Activated naive CD8-positive, alpha-beta T cell treated with anti-CD3 and anti-CD28 coated beads for 36 hours (primary cell): ENCODE results near the gene SPATA20. TPM values are rescaled to one million over a fixed set of nuclear protein-coding genes. Genes with fewer than 3 reads are reported as not detected.

Experiments used
- DNase-seq: peaks from one replicate; pipeline ENCODE4 v3.0.0; 2021
- H3K27ac Mint-ChIP-seq: one replicate; pipeline ENCODE4 v1.8.0; 2022; ENCODE audit warnings: mild to moderate bottlenecking, moderate library complexity, mixed read lengths
- H3K27me3 Mint-ChIP-seq: one replicate; pipeline ENCODE4 v1.8.0; 2022; ENCODE audit warnings: mild to moderate bottlenecking, mixed read lengths
- H3K36me3 Mint-ChIP-seq: one replicate; pipeline ENCODE4 v1.8.0; 2021; ENCODE audit warnings: mild to moderate bottlenecking, mixed read lengths
- H3K4me1 Mint-ChIP-seq: one replicate; pipeline ENCODE4 v1.8.0; 2021; ENCODE audit warnings: mixed read lengths
- H3K4me3 Mint-ChIP-seq: one replicate; pipeline ENCODE4 v1.8.0; 2022; ENCODE audit warnings: mild to moderate bottlenecking, moderate library complexity, mixed read lengths
- H3K9me3 Mint-ChIP-seq: one replicate; pipeline ENCODE4 v1.8.0; 2022; ENCODE audit warnings: mixed read lengths
- total RNA-seq, 2 experiments: library from RNA; stranded (reverse); gene quantifications; one replicate each; pipeline ENCODE4 v1.2.3, GENCODE V29; 2021

SPATA20 gene
- total RNA-seq, 2 experiments from 2014 or later, result 32.4 to 36.3 TPM

DNA sequence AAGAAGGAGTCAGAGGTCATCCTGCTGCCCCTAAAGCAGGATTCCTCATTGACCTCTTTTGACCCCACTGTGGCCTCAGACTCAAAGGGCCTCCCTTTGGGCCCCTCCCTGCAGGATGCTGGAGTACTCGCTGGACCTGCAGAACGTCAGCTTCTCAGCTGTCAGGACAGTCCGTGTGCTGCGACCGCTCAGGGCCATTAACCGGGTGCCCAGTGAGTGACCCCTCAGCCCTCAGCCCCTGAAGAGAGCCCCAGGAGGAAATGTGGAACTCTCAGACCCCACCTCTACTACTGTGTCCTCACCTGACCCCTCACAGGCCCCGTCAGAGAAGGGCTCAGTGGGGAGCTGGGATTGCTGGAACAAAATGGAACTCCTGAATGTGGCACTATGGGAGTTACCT is 22.6 kb downstream of the SPATA20 start:
- H3K27ac Mint-ChIP-seq, result no peak overlapping the region
- H3K4me1 Mint-ChIP-seq, result peaks cover 9% of the 10 kb centered on the region
- no peak overlapping the region for H3K4me3 Mint-ChIP-seq
- no peaks in the 10 kb centered on the region for H3K36me3 Mint-ChIP-seq
- DNase-seq, result no peak
- peaks cover 33% of the 10 kb centered on the region for H3K27me3 Mint-ChIP-seq
- no peaks in the 10 kb centered on the region for H3K9me3 Mint-ChIP-seq

DNA sequence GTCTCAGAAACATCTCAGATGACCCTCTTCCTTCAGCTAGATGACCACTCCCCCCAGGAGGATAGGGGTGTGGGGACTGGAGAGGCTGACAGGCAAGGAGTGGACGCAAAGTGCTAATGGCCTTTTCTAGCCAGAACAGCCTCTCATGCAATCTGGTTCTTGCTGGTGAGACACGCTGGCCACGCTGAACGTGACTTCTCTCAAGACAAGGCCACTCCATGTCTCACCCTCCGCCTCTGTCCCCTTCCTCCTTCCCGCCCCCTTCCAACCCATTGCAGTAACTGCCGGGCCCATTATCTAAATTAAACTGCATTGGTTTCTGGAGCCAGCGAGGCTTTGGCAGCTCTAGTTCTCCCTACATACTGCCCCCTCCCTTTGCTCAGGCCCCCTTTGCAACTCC is 23.1 kb downstream of the SPATA20 start:
- Mint-ChIP-seq H3K4me3 (no peak overlapping the region), H3K4me1 (peaks cover 6% of the 10 kb centered on the region), H3K9me3 (no peaks in the 10 kb centered on the region), H3K27me3 (peaks cover 29% of the 10 kb centered on the region), H3K27ac (no peak overlapping the region), H3K36me3 (no peaks in the 10 kb centered on the region)
- DNase-seq, result no peak

DNA sequence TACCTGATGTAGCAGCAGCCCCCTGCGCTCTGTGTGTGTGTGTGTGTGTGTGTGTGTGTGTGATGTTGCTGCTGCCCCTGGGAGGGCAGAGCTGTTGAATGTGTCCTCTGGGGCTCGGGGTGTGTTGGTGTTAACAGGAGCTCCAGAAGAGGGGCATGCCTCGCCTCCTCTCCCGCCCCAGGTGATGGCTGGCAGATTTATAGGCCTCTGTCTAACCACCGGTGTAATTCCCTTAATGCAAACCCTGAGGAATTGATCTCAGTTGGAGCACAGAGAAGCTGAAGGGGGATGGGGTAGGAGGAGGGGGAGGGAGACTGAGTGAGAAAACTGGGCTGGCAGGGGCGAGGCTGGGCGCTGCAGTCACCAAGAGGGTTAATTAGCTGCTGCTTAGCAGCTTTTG is 23.6 kb downstream of the SPATA20 start:
- no peaks in the 10 kb centered on the region for H3K9me3 Mint-ChIP-seq
- H3K4me1 Mint-ChIP-seq, result peaks cover 3% of the 10 kb centered on the region
- no peaks in the 10 kb centered on the region for H3K36me3 Mint-ChIP-seq
- H3K27me3 Mint-ChIP-seq, result peaks cover 24% of the 10 kb centered on the region
- H3K27ac Mint-ChIP-seq, result no peak overlapping the region
- no peak for DNase-seq
- no peak overlapping the region for H3K4me3 Mint-ChIP-seq

DNA sequence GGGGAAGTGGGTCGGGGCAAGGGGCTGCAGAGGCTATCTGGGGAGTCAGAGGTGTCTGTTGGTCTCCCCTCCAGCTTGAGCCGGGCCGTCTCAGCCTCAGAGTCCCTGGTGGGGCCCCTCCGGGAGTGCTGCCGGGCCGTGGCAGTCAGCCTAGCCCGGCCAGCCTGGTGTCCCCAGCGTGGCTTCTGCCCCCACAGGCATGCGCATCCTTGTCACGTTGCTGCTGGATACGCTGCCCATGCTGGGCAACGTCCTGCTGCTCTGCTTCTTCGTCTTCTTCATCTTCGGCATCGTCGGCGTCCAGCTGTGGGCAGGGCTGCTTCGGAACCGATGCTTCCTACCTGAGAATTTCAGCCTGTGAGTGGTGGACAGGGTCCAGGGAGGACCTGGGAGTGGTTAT is 24.7 kb downstream of the SPATA20 start:
- H3K4me1 Mint-ChIP-seq, result no peaks in the 10 kb centered on the region
- H3K4me3 Mint-ChIP-seq, result no peak overlapping the region
- no peaks in the 10 kb centered on the region for H3K36me3 Mint-ChIP-seq
- H3K27ac Mint-ChIP-seq, result no peak overlapping the region
- H3K9me3 Mint-ChIP-seq, result no peaks in the 10 kb centered on the region
- H3K27me3 Mint-ChIP-seq, result peaks cover 12% of the 10 kb centered on the region
- DNase-seq, result no peak

DNA sequence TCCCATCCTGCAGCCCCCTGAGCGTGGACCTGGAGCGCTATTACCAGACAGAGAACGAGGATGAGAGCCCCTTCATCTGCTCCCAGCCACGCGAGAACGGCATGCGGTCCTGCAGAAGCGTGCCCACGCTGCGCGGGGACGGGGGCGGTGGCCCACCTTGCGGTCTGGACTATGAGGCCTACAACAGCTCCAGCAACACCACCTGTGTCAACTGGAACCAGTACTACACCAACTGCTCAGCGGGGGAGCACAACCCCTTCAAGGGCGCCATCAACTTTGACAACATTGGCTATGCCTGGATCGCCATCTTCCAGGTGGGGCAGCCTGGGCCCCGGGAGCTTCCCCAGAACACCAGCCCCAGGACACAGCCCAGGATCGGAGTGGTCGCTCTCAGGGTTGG is 25.6 kb downstream of the SPATA20 start:
- Mint-ChIP-seq H3K27ac (no peak overlapping the region), H3K9me3 (no peaks in the 10 kb centered on the region)

DNA sequence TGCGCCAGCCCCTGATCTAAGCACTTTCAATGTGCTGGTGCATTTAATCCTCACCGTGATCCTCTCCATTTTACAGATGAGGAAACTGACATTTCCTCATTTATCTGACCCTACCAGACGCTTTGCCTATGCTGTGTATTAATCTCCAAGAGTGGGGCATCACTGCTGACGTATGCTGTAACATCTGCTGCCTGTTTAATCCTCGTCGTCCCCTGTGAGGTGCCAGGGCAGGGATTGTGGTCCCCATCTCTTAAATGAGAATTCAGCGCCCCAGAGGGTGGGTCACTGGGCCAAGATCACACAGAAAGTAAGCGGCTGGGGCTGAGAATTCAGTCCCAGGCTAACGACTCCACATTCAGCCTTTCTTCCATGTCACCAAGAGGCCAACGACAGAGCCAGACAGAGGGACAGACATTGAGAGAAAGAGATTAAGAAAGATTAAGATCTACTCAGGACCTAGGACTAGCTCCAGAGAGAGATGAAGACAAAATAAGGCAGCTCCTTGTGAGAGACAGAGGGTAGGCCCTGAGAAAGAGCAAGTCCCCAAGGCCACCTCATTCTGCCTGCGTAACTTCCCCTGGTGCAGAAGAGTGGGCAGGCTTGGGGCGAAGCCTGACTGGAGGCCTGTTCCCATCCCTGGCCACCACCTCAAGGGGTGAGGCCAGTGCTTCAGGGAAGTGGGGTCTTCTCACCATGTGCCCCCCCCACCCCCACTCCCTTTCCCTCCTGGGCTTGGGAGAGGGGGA is 27.1 kb downstream of the SPATA20 start:
- Mint-ChIP-seq H3K36me3 (no peaks in the 10 kb centered on the region), H3K4me3 (no peak overlapping the region), H3K4me1 (no peaks in the 10 kb centered on the region), H3K27me3 (peaks cover 7% of the 10 kb centered on the region), H3K9me3 (no peaks in the 10 kb centered on the region), H3K27ac (no peak overlapping the region)
- DNase-seq, result no peak

More for the DNA sequence above, 25.6 kb downstream of the SPATA20 start:
- no peaks in the 10 kb centered on the region for H3K36me3 Mint-ChIP-seq
- H3K4me1 Mint-ChIP-seq, result no peaks in the 10 kb centered on the region
- DNase-seq, result no peak
- peaks cover 5% of the 10 kb centered on the region for H3K27me3 Mint-ChIP-seq
- H3K4me3 Mint-ChIP-seq, result no peak overlapping the region

DNA sequence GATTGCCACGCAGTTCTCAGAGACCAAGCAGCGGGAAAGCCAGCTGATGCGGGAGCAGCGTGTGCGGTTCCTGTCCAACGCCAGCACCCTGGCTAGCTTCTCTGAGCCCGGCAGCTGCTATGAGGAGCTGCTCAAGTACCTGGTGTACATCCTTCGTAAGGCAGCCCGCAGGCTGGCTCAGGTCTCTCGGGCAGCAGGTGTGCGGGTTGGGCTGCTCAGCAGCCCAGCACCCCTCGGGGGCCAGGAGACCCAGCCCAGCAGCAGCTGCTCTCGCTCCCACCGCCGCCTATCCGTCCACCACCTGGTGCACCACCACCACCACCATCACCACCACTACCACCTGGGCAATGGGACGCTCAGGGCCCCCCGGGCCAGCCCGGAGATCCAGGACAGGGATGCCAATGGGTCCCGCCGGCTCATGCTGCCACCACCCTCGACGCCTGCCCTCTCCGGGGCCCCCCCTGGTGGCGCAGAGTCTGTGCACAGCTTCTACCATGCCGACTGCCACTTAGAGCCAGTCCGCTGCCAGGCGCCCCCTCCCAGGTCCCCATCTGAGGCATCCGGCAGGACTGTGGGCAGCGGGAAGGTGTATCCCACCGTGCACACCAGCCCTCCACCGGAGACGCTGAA is 28.7 kb downstream of the SPATA20 start:
- no peak for DNase-seq

DNA sequence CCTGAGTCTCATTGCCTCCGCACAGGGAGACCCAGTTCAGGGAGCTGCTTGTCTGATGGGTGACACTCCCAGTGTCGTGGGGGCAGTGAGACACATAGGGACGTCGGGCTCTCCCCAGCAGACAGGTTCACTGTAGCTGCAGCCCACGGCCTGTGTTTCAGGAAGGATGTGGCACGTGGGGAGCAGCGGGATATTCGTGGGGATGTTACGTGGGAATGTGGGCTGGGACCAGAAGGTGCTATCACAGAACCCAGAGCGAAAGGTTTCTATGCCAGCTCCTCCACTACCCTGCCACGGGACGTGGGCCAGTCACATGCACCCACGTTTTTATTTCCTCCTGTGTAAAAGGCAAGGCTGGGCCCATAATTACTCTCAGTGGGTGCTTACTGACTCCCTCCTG is 29.9 kb downstream of the SPATA20 start:
- Mint-ChIP-seq H3K36me3 (no peaks in the 10 kb centered on the region), H3K4me1 (no peaks in the 10 kb centered on the region), H3K27me3 (peaks cover 8% of the 10 kb centered on the region), H3K9me3 (no peaks in the 10 kb centered on the region), H3K4me3 (no peak overlapping the region), H3K27ac (no peak overlapping the region)
- no peak for DNase-seq

More for the DNA sequence above, 28.7 kb downstream of the SPATA20 start:
- Mint-ChIP-seq H3K27me3 (peaks cover 7% of the 10 kb centered on the region), H3K4me1 (no peaks in the 10 kb centered on the region), H3K36me3 (no peaks in the 10 kb centered on the region), H3K4me3 (no peak overlapping the region), H3K9me3 (no peaks in the 10 kb centered on the region), H3K27ac (no peak overlapping the region)

DNA sequence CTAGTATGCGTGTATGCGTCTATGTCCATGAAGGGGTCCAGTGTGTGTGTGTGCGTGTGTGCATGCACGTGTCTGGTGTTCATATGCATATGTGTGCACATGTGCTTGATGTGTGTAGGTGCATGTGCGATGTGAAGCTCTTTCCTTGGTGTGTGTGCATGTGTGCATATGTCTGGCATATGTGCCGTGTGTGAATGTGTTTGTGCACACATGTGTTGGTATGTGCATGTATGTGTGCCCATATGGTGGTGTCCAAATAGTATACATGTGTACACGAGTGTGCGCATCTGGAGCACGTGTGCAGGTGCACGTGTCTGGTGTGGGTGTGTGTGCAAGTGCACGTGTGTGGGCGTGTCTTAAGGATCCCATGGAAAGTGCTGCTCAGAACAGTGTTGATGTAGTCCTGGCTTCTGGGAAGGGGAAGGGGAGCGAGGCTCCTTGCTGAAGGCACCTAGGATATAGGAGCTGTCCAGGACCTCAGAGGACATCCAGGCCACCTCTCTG is 30.5 kb downstream of the SPATA20 start:
- Mint-ChIP-seq H3K9me3 (no peaks in the 10 kb centered on the region), H3K4me1 (no peaks in the 10 kb centered on the region), H3K27ac (no peak overlapping the region), H3K36me3 (no peaks in the 10 kb centered on the region), H3K4me3 (no peak overlapping the region), H3K27me3 (peaks cover 8% of the 10 kb centered on the region)
- no peak for DNase-seq

DNA sequence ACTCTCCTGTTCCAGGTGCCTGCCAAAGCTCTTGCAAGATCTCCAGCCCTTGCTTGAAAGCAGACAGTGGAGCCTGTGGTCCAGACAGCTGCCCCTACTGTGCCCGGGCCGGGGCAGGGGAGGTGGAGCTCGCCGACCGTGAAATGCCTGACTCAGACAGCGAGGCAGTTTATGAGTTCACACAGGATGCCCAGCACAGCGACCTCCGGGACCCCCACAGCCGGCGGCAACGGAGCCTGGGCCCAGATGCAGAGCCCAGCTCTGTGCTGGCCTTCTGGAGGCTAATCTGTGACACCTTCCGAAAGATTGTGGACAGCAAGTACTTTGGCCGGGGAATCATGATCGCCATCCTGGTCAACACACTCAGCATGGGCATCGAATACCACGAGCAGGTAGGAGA is 31.2 kb downstream of the SPATA20 start:
- Mint-ChIP-seq H3K4me1 (no peaks in the 10 kb centered on the region), H3K4me3 (no peak overlapping the region), H3K27me3 (peaks cover 8% of the 10 kb centered on the region), H3K27ac (no peak overlapping the region), H3K9me3 (no peaks in the 10 kb centered on the region), H3K36me3 (no peaks in the 10 kb centered on the region)
- no peak for DNase-seq

DNA sequence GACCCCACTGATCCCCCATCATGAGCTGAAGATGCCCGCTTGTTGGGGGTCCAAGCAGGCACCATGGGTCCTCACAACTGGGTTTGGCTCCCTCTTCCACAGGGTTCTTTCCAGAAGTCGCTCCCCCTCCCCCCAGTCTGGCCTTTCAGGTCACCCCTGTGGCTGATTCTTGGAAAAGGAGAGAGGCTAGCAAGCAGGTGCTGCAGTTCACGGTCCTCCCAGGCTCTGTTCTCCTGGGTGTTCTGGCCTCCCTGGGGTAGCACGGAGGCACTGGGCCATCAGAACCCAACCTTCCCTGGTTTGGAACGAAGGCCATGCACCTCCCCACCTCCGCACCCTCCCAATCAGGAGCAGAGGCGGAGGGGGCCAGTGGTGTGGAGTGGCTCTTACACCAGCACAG is 32.4 kb downstream of the SPATA20 start:
- no peak for DNase-seq
- H3K36me3 Mint-ChIP-seq, result no peaks in the 10 kb centered on the region
- no peak overlapping the region for H3K4me3 Mint-ChIP-seq
- peaks cover 13% of the 10 kb centered on the region for H3K27me3 Mint-ChIP-seq
- no peaks in the 10 kb centered on the region for H3K9me3 Mint-ChIP-seq
- no peaks in the 10 kb centered on the region for H3K4me1 Mint-ChIP-seq
- H3K27ac Mint-ChIP-seq, result no peak overlapping the region

DNA sequence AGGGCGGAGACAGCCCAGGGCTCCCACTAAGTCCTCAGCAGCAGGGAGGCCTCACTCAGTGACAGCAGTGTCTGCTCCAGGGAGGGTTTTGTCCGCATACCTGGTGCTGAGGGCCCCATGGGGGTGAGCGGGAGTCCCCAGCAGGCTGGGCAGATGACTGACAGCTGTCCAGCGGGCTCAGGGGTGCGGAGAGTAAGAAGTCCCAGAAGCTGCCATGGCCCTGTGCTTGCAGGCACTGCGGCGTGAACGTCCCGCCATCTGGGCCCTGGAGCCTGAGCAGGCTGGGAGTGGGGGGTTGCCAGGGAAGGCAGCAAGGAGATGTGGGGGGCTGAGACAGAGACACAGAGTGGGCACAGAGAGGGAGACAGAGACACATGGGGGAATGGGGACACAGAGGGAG is 33.7 kb downstream of the SPATA20 start:
- H3K4me1 Mint-ChIP-seq, result no peaks in the 10 kb centered on the region
- no peak overlapping the region for H3K27ac Mint-ChIP-seq
- peaks cover 13% of the 10 kb centered on the region for H3K27me3 Mint-ChIP-seq
- no peaks in the 10 kb centered on the region for H3K36me3 Mint-ChIP-seq
- H3K4me3 Mint-ChIP-seq, result no peak overlapping the region
- no peak for DNase-seq
- H3K9me3 Mint-ChIP-seq, result no peaks in the 10 kb centered on the region

DNA sequence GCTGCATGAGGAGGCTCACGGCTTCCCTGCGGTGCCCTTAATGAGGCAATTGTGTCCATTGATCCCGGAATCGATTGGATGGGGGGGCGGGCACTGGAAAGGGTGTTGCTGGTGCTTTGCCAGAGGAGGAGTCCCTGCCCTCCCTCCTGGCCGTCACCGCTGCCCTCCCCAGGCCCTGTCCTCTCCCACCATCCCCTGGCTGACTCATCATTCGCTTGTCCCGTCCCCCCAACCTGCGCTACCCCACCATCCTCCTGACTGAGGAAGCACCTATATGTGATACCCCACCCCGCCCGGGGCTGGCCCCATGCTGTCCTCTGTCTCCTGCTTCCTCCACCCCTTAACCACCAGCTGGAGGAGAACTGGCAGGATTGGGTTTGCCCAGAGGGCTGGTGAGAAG is 34.3 kb downstream of the SPATA20 start:
- Mint-ChIP-seq H3K4me1 (no peaks in the 10 kb centered on the region), H3K9me3 (no peaks in the 10 kb centered on the region), H3K4me3 (no peak overlapping the region), H3K36me3 (no peaks in the 10 kb centered on the region), H3K27ac (no peak overlapping the region), H3K27me3 (peaks cover 13% of the 10 kb centered on the region)
- DNase-seq, result no peak

DNA sequence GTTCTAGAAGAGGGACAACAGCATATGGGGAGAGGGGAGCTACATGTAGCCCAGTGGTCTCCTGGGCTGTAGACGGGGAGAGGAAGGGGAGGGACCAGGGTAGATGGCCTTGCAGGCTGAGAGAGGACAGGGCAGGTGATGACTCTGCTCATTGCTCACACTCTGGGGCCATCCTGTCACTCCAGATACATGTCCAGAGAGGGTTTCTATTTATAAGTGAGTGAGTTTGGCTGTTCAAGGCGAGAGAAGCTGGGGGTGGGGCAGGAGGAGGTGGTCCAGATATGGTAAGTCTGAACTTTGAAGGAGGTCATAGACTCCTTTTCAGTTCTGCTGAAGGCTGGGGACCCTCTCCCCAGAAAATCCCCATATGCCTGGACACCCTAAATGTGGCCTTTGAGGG is 35.8 kb downstream of the SPATA20 start:
- DNase-seq, result no peak
- Mint-ChIP-seq H3K4me1 (no peaks in the 10 kb centered on the region), H3K36me3 (no peaks in the 10 kb centered on the region), H3K27me3 (peaks cover 13% of the 10 kb centered on the region), H3K9me3 (no peaks in the 10 kb centered on the region), H3K27ac (no peak overlapping the region), H3K4me3 (no peak overlapping the region)

DNA sequence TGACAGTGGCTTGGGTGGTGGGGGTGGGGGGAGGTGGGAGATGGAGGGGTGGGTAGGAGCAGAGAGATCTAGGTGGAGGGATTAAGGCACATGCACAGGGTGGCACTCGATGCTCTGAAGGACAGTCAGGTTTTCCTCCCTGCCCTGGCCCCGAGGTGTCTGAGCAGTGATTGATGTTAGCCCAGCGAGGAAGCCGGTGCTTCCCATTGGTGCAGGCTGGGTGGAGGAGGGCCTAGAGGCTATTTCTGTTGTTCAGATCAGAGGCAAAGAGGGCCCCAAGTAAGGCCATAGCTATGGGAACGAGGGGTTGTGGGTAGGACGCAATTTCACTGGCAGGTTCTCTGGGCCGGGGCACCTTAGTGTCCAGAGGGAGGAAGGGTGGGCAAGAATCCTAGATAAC is 36.7 kb downstream of the SPATA20 start:
- no peak for DNase-seq
- Mint-ChIP-seq H3K27ac (no peak overlapping the region), H3K36me3 (no peaks in the 10 kb centered on the region), H3K27me3 (peaks cover 13% of the 10 kb centered on the region), H3K9me3 (no peaks in the 10 kb centered on the region), H3K4me3 (no peak overlapping the region), H3K4me1 (no peaks in the 10 kb centered on the region)

DNA sequence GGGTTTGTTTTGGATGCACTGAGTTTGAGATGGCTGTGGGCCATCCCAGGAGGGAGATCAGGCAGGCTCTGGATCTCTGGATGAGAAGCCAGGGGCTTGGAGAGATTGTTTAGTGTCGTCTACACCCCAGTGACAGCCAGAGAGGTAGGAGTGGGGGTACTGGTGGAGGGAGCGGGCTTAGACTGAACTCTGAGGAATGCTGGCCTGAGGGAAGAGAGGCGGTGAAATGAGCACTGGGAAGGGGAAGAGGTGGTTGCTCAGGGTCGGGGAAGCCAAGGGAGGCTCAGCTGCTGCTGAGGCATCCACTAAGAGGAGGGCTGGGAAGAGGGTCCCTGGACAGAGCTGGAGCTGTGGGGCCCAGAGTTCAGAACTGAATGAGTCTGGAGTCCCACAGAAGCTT is 37.1 kb downstream of the SPATA20 start:
- Mint-ChIP-seq H3K4me1 (no peaks in the 10 kb centered on the region), H3K36me3 (no peaks in the 10 kb centered on the region), H3K9me3 (no peaks in the 10 kb centered on the region), H3K27ac (no peak overlapping the region), H3K4me3 (no peak overlapping the region), H3K27me3 (peaks cover 9% of the 10 kb centered on the region)
- DNase-seq, result no peak
